Measurements from ENCODE around the gene ZNF25.

GRCh38 chr10:38016354-38016753 is 39.9 kb upstream of the ZNF25 start:
- no peak for TF ChIP-seq CTCF (conservative IDR thresholded peaks at IDR 0.05; ENCODE audit: low read length)
- no peak for TF ChIP-seq EZH2phosphoT487 (IDR thresholded peaks at IDR 0.05; ENCODE audit: borderline replicate concordance)

Data from Loucy (cell line).